WTC11 (cell line): ENCODE results near the gene ADAP1. TPM values are rescaled to one million over a fixed set of nuclear protein-coding genes. Genes with fewer than 3 reads are reported as not detected.

ENCODE experiments used
- ATAC-seq: fragments of 200-7000 bp; cut with Tn5 transposase; 2 replicates; pipeline ENCODE4 v1.10.0; 2021; ENCODE audit warnings: mild to moderate bottlenecking, moderate library complexity
- CTCF ChIA-PET: fragments of 300-600 bp; sonication (Branson Sonifier 250); formaldehyde crosslinking; loops from one replicate; lab custom pipeline; 2021; ENCODE audit warnings: antibody characterized with exemption; lab: Charles Lee
- POLR2A ChIA-PET: fragments of 350-600 bp; sonication (Branson Sonifier 250); formaldehyde crosslinking; loops from one replicate; lab custom pipeline; 2021; ENCODE audit warnings: antibody characterized with exemption; lab: Charles Lee
- DNase-seq: peaks from one replicate; pipeline ENCODE4 v3.0.0; 2021; ENCODE audit warnings: low spot score
- H3K27ac Mint-ChIP-seq: 2 replicates; pipeline ENCODE4 v1.8.0; 2021; ENCODE audit warnings: mixed read lengths
- H3K27me3 Mint-ChIP-seq: 2 replicates; pipeline ENCODE4 v1.8.0; 2021; ENCODE audit warnings: low read depth, mild to moderate bottlenecking, moderate library complexity, mixed read lengths
- H3K36me3 Mint-ChIP-seq: 2 replicates; pipeline ENCODE4 v1.8.0; 2021; ENCODE audit warnings: mixed read lengths
- H3K4me1 Mint-ChIP-seq: 2 replicates; pipeline ENCODE4 v1.8.0; 2022; ENCODE audit warnings: mixed read lengths
- H3K4me3 Mint-ChIP-seq: 2 replicates; pipeline ENCODE4 v1.8.0; 2021; ENCODE audit warnings: mild to moderate bottlenecking, moderate library complexity, mixed read lengths
- H3K9me3 Mint-ChIP-seq: 2 replicates; pipeline ENCODE4 v1.8.0; 2021; ENCODE audit warnings: mixed read lengths
- AR ChIP-seq: fragments of 250-450 bp; sonication (Bioruptor Pico); IDR thresholded peaks from 2 replicates; pipeline ENCODE4 v1.9.0; 2021; ENCODE audit warnings: mild to moderate bottlenecking
- ATF2 ChIP-seq: sonication (generic); formaldehyde crosslinking; IDR thresholded peaks from 2 replicates; pipeline ENCODE4 v1.8.1; 2022; ENCODE audit warnings: low read depth, missing genetic modification reagents, borderline replicate concordance
- CBFB ChIP-seq: sonication (generic); formaldehyde crosslinking; IDR thresholded peaks from 2 replicates; pipeline ENCODE4 v1.8.1; 2022; ENCODE audit warnings: mild to moderate bottlenecking, low read depth, missing genetic modification reagents
- E2F1 ChIP-seq: sonication (generic); formaldehyde crosslinking; IDR thresholded peaks from 2 replicates; pipeline ENCODE4 v1.8.0; 2022; ENCODE audit warnings: mild to moderate bottlenecking, missing genetic modification reagents
- ESRRA ChIP-seq: sonication (generic); formaldehyde crosslinking; IDR thresholded peaks from 2 replicates; pipeline ENCODE4 v1.8.1; 2022; ENCODE audit warnings: mild to moderate bottlenecking, missing genetic modification reagents, borderline replicate concordance
- FOXJ3 ChIP-seq: sonication (generic); formaldehyde crosslinking; IDR thresholded peaks from 2 replicates; pipeline ENCODE4 v1.9.0; 2021; ENCODE audit warnings: missing genetic modification reagents, mild to moderate bottlenecking, borderline replicate concordance
- GTF2I ChIP-seq: fragments of 250-450 bp; sonication (Bioruptor Pico); conservative IDR thresholded peaks from 2 replicates; pipeline ENCODE4 v1.4.0; 2021; ENCODE audit warnings: mild to moderate bottlenecking
- IRF2 ChIP-seq: sonication (generic); formaldehyde crosslinking; IDR thresholded peaks from 2 replicates; pipeline ENCODE4 v1.8.0; 2022; ENCODE audit warnings: low read depth, missing genetic modification reagents, borderline replicate concordance
- NFATC4 ChIP-seq: fragments of 250-450 bp; sonication (Bioruptor Pico); IDR thresholded peaks from 2 replicates; pipeline ENCODE4 v1.9.0; 2021; ENCODE audit warnings: mild to moderate bottlenecking
- NFYB ChIP-seq: sonication (generic); formaldehyde crosslinking; conservative IDR thresholded peaks from 2 replicates; pipeline ENCODE4 v1.8.0; 2022; ENCODE audit warnings: low read depth, missing genetic modification reagents
- PRRX2 ChIP-seq: fragments of 250-450 bp; sonication (Bioruptor Pico); IDR thresholded peaks from 2 replicates; pipeline ENCODE4 v1.8.0; 2021; ENCODE audit warnings: mild to moderate bottlenecking
- SOX15 ChIP-seq: fragments of 250-450 bp; sonication (Bioruptor Pico); IDR thresholded peaks from 2 replicates; pipeline ENCODE4 v1.9.0; 2021; ENCODE audit warnings: mild to moderate bottlenecking
- STAT6 ChIP-seq: sonication (generic); formaldehyde crosslinking; conservative IDR thresholded peaks from 2 replicates; pipeline ENCODE4 v1.8.1; 2023; ENCODE audit warnings: mild to moderate bottlenecking, low read depth, missing genetic modification reagents, moderate library complexity
- TEAD1 ChIP-seq: sonication (generic); formaldehyde crosslinking; IDR thresholded peaks from 2 replicates; pipeline ENCODE4 v1.8.0; 2022; ENCODE audit warnings: mild to moderate bottlenecking, missing genetic modification reagents
- TEAD4 ChIP-seq: sonication (generic); formaldehyde crosslinking; IDR thresholded peaks from 2 replicates; pipeline ENCODE4 v1.8.0; 2022; ENCODE audit warnings: mild to moderate bottlenecking, missing genetic modification reagents
- ZNF219 ChIP-seq: sonication (generic); formaldehyde crosslinking; IDR thresholded peaks from 2 replicates; pipeline ENCODE4 v1.8.0; 2023; ENCODE audit warnings: missing genetic modification reagents, mild to moderate bottlenecking, borderline replicate concordance
- ZNF396 ChIP-seq: fragments of 250-450 bp; sonication (Bioruptor Pico); IDR thresholded peaks from 2 replicates; pipeline ENCODE4 v1.8.0; 2021; ENCODE audit warnings: mild to moderate bottlenecking, moderate library complexity, borderline replicate concordance
- ZNF423 ChIP-seq: fragments of 250-450 bp; sonication (Bioruptor Pico); IDR thresholded peaks from 2 replicates; pipeline ENCODE4 v2.1.2; 2022; ENCODE audit warnings: mild to moderate bottlenecking, moderate library complexity
- total RNA-seq: library from RNA; stranded (reverse); gene quantifications from 3 replicates; pipeline ENCODE4 v1.2.3, GENCODE V29; 2021

Gene ADAP1
- total RNA-seq, 1 experiment from 2014 or later = 4.3 TPM

GRCh38 chr7:853366-854117 is 100.9 kb downstream of the ADAP1 start (continued):
- TF ChIP-seq E2F1 = no peak
- TF ChIP-seq, all 79 proteins: peak for 0

GRCh38 chr7:851204-851603 is 103.3 kb downstream of the ADAP1 start:
- no peak for TF ChIP-seq NFATC4 (CRISPR knock-in tag)
- TF ChIP-seq ESRRA (CRISPR knock-in tag) = no peak
- TF ChIP-seq FOXJ3 (CRISPR knock-in tag) = no peak
- TF ChIP-seq AR (CRISPR knock-in tag) = no peak
- TF ChIP-seq TEAD1 (CRISPR knock-in tag) = no peak
- no peak for TF ChIP-seq ZNF423 (CRISPR knock-in tag)
- no peak for TF ChIP-seq STAT6 (CRISPR knock-in tag)
- no peak for TF ChIP-seq PRRX2 (CRISPR knock-in tag)
- no peak for TF ChIP-seq IRF2 (CRISPR knock-in tag)
- no peak for TF ChIP-seq ZNF219 (CRISPR knock-in tag)
- TF ChIP-seq GTF2I (CRISPR knock-in tag) = no peak
- TF ChIP-seq ATF2 = no peak
- no peak for TF ChIP-seq SOX15 (CRISPR knock-in tag)
- TF ChIP-seq NFYB (CRISPR knock-in tag) = no peak
- no peak for TF ChIP-seq ZNF396 (CRISPR knock-in tag)
- no peak for TF ChIP-seq CBFB
- no peak for TF ChIP-seq TEAD4 (CRISPR knock-in tag)
- CTCF ChIA-PET = no interaction called here
- POLR2A ChIA-PET = no interaction called here
- DNase-seq = no peak
- Mint-ChIP-seq H3K9me3 (no peaks in the 10 kb centered on the region), H3K27ac (no peak overlapping the region), H3K27me3 (no peaks in the 10 kb centered on the region), H3K4me3 (no peak overlapping the region), H3K4me1 (no peaks in the 10 kb centered on the region), H3K36me3 (peaks cover 70% of the 10 kb centered on the region)
- no peak for ATAC-seq
